Stimulated activated naive CD8-positive, alpha-beta T cell treated with anti-CD3 and anti-CD28 coated beads, Interleukin-15, Interleukin-2, amounts not matched to agents 100 ng/mL and 50 ng/mL, for 24 hours (primary cell): ENCODE data around the gene TTC28.

Source experiments
- H3K27ac Mint-ChIP-seq: one replicate; pipeline ENCODE4 v1.8.0; 2021; ENCODE audit warnings: mild to moderate bottlenecking, mixed read lengths
- H3K27me3 Mint-ChIP-seq: one replicate; pipeline ENCODE4 v1.8.0; 2021; ENCODE audit warnings: mixed read lengths
- H3K36me3 Mint-ChIP-seq: one replicate; pipeline ENCODE4 v1.8.0; 2021; ENCODE audit warnings: low read depth, mixed read lengths
- H3K4me1 Mint-ChIP-seq: one replicate; pipeline ENCODE4 v1.8.0; 2021; ENCODE audit warnings: low read depth, mixed read lengths
- H3K4me3 Mint-ChIP-seq: one replicate; pipeline ENCODE4 v1.8.0; 2021; ENCODE audit warnings: mild to moderate bottlenecking, mixed read lengths
- H3K9me3 Mint-ChIP-seq: one replicate; pipeline ENCODE4 v1.8.0; 2021; ENCODE audit warnings: mixed read lengths

TTC28 gene

DNA sequence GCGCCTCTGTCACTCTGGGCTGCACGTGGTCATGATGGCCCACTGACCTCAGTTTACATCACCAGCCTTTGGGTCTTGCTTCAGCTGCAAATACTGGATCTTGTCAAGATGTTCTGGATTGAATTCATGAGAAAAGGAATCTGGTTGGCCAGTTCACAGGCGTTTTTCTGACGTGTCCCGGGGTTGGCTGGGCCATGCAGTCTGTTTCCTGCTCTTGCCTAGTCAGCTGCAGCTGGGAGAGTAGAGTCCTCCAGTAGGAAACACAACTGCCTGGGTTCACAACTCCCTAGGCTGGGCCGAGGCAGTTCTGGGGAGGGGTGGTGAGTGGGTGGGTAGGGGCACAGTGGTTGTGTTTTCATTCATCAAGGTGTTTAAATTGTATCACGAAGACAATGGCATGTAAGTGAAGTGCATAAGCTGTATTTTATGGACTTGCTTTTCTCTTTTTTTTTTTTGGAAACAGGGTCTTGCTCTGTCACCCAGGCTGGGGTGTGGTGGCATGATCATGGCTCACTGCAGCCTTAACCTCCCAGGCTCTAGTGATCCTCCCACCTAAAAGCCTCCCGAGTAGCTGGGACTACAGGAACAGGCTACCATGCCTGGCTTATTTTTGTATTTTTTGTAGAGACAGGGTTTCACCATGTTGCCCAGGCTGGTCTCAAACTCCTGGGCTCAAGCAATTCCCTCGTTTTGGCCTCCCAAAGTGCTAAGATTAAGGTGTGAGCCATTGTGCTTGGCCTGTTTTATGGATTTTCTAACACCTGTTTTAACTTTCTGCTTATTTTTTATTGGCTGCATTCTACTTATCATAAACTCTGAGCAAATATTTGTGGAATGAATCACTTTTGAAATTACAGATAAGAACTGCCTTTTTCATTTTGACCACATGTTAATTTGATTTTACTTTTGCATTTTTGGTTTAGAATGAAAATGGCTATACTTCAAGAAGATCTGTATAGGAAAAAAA is 706.6 kb downstream of the TTC28 start:
- Mint-ChIP-seq H3K36me3 (peaks cover 6% of the 10 kb centered on the region), H3K9me3 (no peaks in the 10 kb centered on the region), H3K4me3 (no peak overlapping the region), H3K27ac (no peak overlapping the region), H3K27me3 (no peaks in the 10 kb centered on the region), H3K4me1 (no peaks in the 10 kb centered on the region)

DNA sequence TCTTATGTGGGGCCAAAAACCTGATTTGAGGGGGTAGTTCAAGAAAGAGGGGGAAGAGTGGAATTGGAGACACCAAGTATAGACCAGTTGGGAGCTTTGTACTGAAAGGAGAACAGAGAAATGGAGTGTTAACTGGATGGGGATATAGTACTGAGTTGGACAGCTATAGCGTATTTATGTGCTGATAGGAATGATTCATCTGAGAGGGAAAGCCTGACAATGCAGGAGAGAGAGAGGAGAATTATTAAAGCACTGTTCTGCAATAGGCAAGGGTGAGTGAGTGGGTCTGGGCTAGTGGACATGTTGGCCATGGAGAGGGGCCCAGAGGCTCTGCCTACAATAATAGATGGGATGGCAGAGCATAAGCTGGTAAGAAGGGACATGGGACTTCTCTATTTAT is 707.7 kb downstream of the TTC28 start:
- H3K9me3 Mint-ChIP-seq: no peaks in the 10 kb centered on the region
- no peaks in the 10 kb centered on the region for H3K27me3 Mint-ChIP-seq
- H3K4me1 Mint-ChIP-seq: no peaks in the 10 kb centered on the region
- H3K27ac Mint-ChIP-seq: no peak overlapping the region
- H3K4me3 Mint-ChIP-seq: no peak overlapping the region
- H3K36me3 Mint-ChIP-seq: peaks cover 6% of the 10 kb centered on the region

DNA sequence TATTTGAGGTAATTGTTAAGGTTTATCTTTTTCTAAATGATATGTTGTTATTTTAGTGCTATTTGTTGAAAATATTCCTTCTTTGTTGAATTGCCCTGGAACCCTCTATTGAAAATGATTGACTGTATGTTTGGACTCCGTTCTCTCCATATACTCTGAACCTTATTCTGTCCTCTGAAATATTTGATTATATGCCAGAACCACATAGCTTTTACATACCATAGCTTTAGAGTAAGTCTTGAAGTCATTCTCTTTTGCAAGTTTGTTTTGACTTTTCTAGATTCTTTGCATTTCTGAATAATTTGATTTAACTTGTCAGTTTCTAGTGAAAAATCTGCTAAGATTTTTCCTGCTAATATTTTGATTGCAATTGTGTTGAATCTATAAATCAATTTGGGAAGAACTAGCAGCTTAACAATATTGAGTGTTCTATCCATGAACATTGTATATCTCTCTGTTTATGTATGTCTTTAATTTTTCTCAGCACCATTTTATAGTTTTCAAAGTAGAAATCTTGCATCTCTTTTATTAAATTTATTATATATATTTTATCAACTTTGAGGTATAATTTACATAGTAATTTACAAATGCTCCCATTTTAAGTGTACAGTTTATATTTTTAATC is 708.9 kb downstream of the TTC28 start:
- Mint-ChIP-seq H3K36me3 (peaks cover 6% of the 10 kb centered on the region), H3K9me3 (no peaks in the 10 kb centered on the region), H3K27ac (no peak overlapping the region), H3K27me3 (no peaks in the 10 kb centered on the region), H3K4me3 (no peak overlapping the region), H3K4me1 (no peaks in the 10 kb centered on the region)

DNA sequence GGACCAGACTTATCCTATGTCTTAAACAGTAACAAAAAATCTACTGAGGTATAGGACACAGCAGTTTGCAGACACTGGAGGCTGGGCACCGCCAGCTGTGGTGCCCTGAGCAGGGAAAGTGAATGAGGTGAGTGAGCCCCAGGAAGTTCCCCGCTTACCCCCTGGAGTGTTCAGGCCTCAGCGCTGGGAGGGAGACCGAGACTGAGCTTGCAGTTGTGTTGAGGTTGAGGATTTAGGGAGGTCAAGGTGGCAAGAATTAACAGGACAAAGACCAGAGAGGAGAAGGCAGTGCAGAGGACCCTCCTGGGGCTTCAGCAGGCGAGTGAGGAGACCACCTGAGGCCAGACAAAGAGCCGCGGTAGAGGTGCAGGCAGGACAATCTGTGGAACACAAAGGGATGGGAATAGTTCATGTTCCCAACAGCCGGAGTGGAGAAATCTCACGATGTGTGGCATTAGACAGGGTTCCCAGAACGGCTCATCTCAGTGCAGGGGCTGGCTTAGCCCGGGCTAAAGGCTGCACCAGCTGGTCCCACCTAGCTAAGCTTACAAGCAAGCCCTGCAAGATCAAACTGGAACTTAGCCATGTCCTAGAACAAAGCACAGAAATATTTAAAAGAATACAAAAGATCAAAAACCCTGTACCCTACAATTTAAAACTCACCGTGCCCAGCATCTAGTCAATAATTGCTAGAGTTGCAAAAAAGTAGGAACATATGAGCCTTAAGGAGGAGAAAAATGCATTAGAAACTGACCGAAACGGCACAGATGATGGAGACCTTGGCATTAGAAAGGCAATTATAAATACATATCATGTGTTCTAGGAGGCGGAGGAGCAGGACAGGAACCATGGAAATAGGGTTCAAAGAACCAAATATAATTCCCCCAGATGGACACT is 713.2 kb downstream of the TTC28 start:
- no peaks in the 10 kb centered on the region for H3K36me3 Mint-ChIP-seq
- no peaks in the 10 kb centered on the region for H3K4me1 Mint-ChIP-seq
- H3K27ac Mint-ChIP-seq: no peak overlapping the region
- no peaks in the 10 kb centered on the region for H3K27me3 Mint-ChIP-seq
- no peaks in the 10 kb centered on the region for H3K9me3 Mint-ChIP-seq
- no peak overlapping the region for H3K4me3 Mint-ChIP-seq

DNA sequence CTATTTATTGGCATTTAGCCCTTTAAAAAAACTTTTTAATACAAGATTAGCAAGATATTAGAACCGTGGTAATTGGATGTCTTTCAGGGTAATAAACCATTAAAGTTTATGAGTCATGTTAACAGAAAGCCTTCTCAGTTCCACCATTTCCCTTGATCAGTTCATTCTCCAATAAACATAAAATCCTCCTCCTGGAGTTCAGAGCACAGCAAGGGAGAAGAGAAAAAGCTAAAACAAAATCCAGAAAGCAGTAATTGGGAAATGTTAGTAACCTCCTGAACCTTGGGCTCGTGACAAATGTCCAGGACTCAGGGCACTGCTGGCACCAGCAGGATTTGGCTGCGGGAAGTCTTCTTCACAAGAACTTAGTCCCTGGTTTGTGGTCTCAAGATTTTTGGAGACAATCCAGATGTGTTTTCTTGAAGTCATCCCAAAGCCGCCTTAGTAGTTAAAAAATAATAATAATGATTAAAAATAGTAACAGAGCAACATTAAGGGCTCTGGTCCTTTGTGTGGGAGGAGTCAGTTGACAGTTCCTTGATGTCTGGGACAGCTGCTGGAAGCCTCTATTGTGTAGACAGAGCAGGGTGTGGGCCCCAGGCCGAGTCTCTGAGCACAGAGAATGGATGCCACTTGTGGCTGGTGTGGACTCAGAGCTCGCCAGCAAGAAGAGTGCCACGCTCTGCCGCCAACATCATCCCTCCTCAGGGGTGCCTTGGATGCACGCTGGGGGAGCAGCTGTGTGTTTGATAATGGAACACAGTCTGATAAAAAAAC is 717.2 kb downstream of the TTC28 start:
- no peak overlapping the region for H3K4me3 Mint-ChIP-seq
- H3K36me3 Mint-ChIP-seq: no peaks in the 10 kb centered on the region
- no peaks in the 10 kb centered on the region for H3K9me3 Mint-ChIP-seq
- no peaks in the 10 kb centered on the region for H3K4me1 Mint-ChIP-seq
- H3K27me3 Mint-ChIP-seq: no peaks in the 10 kb centered on the region
- no peak overlapping the region for H3K27ac Mint-ChIP-seq

DNA sequence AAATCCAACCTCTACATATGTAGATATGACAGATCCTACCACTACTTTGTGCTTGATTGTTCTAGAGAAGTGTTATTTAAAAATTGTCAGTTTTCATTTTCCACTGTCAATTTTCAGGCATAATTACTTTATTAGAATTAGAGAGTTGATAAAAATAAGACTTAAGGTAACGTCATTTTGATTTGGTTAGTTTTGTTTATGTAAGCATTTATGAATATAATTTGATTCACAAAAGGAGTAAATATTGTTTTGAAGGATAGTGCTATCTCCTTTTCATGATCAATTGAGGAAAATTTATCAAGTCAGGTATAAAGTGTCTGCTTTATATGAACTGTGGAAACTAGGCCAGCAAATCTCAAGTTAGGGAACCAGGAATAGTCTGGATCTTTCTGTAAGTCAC is 718.0 kb downstream of the TTC28 start:
- H3K27me3 Mint-ChIP-seq: no peaks in the 10 kb centered on the region
- no peaks in the 10 kb centered on the region for H3K4me1 Mint-ChIP-seq
- H3K4me3 Mint-ChIP-seq: no peak overlapping the region
- no peaks in the 10 kb centered on the region for H3K36me3 Mint-ChIP-seq
- no peaks in the 10 kb centered on the region for H3K9me3 Mint-ChIP-seq
- H3K27ac Mint-ChIP-seq: no peak overlapping the region

DNA sequence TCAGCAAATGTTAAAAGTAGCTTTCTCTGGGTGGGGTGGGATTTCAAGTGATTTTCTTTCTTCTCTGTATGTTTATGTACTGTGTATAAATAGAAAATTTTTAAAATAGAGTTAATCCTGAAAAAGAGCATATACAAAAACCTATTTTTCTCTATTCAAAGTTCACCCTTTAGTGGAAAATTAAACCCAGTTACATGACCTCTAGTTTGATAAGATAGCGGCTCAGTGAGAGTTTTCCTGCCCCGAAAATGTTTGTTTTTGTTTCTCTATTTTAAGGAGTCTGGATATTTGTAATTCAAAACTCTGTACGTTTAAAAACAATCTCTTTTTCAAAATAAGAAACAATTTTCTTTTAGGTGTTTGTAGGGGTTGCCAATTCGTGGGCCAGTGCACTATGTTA is 718.5 kb downstream of the TTC28 start:
- Mint-ChIP-seq H3K9me3 (no peaks in the 10 kb centered on the region), H3K27ac (no peak overlapping the region), H3K27me3 (no peaks in the 10 kb centered on the region), H3K36me3 (no peaks in the 10 kb centered on the region), H3K4me1 (no peaks in the 10 kb centered on the region), H3K4me3 (no peak overlapping the region)

DNA sequence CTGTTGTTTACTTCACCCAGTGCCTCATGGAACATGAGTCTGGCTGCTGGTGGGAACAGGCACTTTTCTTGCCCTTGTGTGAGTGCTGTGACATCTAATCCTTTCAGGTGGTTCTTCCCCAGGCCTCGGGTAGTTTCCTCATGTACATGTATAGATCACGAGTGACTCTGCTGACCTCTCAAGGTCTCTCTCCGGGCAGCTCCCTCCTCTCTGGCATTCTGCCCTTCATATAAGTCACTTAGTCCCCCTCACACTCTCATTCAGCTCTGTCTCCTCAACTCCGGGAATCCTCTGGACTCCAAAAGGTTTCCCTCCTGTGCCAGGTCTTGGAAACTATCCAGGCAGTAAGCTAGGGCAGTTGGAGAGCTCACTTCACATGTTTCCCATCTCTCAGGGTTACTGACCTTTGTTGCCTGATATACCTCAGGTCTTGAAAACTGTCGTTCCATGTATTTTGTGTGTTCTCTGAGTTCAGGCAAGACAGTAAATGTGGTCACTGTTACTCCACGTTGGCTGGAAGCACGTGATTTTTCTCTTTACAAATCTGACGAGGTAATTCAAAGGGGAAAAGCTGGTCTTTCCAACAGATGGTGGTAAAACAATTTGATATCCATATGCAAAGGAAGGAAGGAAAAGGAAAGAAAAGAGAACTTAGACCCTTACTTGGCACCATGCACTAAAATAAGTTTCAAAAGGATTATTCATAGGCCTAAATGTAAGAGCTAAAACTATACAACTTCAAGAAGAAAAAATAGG is 720.1 kb downstream of the TTC28 start:
- Mint-ChIP-seq H3K36me3 (no peaks in the 10 kb centered on the region), H3K9me3 (no peaks in the 10 kb centered on the region), H3K4me3 (no peak overlapping the region), H3K4me1 (no peaks in the 10 kb centered on the region), H3K27ac (no peak overlapping the region), H3K27me3 (no peaks in the 10 kb centered on the region)

DNA sequence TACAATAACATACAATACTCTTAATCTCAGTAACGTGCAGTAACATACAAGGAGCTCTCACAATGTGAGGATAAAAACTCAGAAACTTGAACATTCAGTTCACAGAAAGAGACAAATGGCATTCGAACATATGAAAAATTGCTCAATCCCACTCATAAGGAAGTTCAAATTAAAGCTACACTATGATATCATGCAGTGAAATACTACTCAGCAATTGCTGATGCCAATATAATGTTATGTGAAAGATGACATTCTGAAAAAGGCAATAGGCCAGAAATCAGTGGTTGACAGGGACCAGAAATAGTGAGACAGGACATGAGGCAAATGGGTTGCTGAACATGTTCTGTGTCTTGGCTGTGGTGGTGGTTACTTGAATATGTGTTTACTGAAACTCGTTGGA is 726.9 kb downstream of the TTC28 start:
- H3K4me3 Mint-ChIP-seq: no peak overlapping the region
- H3K36me3 Mint-ChIP-seq: peaks cover 3% of the 10 kb centered on the region
- no peak overlapping the region for H3K27ac Mint-ChIP-seq
- no peaks in the 10 kb centered on the region for H3K4me1 Mint-ChIP-seq
- no peaks in the 10 kb centered on the region for H3K9me3 Mint-ChIP-seq
- H3K27me3 Mint-ChIP-seq: no peaks in the 10 kb centered on the region

DNA sequence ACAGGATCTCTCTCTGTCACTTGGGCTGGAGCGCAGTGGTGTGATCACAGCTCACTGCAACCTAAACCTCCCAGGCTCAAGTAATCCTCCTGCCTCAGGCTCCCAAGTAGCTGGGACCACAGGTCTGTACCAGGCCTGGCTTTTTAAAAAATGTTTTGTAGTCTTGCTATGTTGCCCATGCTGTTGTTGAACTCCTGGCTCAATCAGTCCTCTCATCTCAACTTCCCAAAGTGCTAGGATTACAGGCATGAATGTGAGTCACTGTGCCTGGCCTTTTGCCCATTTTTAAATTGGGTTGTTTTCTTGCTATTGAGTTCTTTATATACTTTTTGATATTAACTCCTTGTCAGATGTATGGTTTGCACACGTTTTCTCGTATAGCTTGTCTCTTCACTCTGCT is 727.5 kb downstream of the TTC28 start:
- no peak overlapping the region for H3K27ac Mint-ChIP-seq
- no peaks in the 10 kb centered on the region for H3K9me3 Mint-ChIP-seq
- H3K27me3 Mint-ChIP-seq: no peaks in the 10 kb centered on the region
- no peak overlapping the region for H3K4me3 Mint-ChIP-seq
- peaks cover 8% of the 10 kb centered on the region for H3K36me3 Mint-ChIP-seq
- H3K4me1 Mint-ChIP-seq: no peaks in the 10 kb centered on the region

DNA sequence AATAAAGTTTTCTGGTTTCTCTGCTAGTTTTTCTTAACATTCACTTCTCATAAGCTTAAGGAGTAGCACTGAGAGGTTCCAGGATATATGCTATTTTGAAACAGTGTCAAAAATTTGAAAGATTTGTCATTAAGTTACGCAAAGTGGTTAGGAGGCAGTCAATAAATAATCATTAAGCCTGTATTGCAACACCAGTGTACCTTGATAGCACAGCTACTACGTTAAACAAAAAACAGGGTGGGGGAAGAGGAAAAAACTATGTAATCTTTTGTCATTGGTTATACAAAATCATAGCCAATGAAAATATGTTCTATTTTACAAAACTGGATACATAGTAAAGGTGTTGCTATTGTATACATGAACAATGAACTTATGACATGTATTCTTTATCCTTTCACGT is 730.2 kb downstream of the TTC28 start:
- H3K27me3 Mint-ChIP-seq: no peaks in the 10 kb centered on the region
- peaks cover 10% of the 10 kb centered on the region for H3K36me3 Mint-ChIP-seq
- H3K27ac Mint-ChIP-seq: no peak overlapping the region
- H3K4me1 Mint-ChIP-seq: no peaks in the 10 kb centered on the region
- no peak overlapping the region for H3K4me3 Mint-ChIP-seq
- H3K9me3 Mint-ChIP-seq: no peaks in the 10 kb centered on the region

DNA sequence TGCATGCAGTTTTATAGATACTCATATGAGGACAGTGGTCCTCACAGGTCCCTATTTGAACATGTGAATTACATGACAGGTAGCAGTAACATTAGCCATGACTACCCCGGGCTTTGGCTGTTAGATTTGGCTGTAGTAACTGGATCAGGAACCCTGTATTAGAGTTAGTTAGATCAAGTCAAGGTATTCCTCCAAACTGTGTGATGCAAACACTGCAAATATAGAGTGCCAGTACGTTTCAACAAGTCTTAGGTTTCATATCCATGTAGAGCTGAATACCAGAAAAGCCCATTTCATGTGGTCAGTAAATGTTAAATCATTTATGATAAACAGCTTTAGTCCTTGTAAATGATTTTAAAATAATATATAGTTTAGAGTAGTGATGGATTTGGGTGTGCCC is 731.1 kb downstream of the TTC28 start:
- Mint-ChIP-seq H3K9me3 (no peaks in the 10 kb centered on the region), H3K27me3 (no peaks in the 10 kb centered on the region), H3K4me1 (no peaks in the 10 kb centered on the region), H3K36me3 (peaks cover 12% of the 10 kb centered on the region), H3K4me3 (no peak overlapping the region), H3K27ac (no peak overlapping the region)

DNA sequence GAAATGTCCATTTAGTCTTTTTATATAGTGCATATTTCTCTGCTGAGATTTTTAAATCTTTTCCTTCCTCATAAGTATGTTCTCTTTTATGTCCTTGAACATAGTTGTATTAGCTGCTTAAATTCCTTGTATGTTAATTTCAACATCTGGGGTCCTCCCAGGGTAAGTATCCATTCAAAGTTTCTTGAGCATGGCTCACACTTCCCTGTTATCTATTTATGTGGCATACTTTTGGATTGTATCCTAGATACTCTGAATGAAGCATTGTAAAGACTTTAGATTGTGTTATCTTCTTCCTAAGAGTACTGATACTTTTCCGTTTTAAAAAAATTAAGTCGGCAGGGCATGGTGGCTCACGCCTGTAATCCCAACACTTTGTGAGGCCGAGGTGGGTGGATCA is 732.2 kb downstream of the TTC28 start:
- peaks cover 14% of the 10 kb centered on the region for H3K36me3 Mint-ChIP-seq
- no peaks in the 10 kb centered on the region for H3K9me3 Mint-ChIP-seq
- no peak overlapping the region for H3K27ac Mint-ChIP-seq
- H3K27me3 Mint-ChIP-seq: no peaks in the 10 kb centered on the region
- no peak overlapping the region for H3K4me3 Mint-ChIP-seq
- H3K4me1 Mint-ChIP-seq: no peaks in the 10 kb centered on the region

DNA sequence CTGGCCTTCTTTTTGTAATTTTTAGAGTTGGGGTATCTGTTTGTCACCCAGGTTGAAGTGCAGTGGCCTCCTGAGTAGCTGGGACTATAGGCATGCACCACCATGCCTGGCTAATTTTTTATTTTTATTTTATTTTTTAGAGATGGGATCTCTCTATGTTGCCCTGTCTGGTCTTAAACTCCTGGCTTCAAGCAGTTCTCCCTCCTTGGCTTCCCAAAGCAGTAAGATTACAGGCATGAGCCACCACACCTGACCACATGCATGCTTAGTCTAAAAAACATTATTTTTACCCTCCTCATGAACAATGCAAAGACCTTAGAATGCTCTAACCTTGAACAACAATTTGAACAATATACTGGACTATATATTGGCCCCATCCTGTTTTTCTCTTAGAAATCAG is 738.5 kb downstream of the TTC28 start:
- Mint-ChIP-seq H3K4me1 (no peaks in the 10 kb centered on the region), H3K4me3 (no peak overlapping the region), H3K36me3 (peaks cover 4% of the 10 kb centered on the region), H3K27ac (no peak overlapping the region), H3K9me3 (no peaks in the 10 kb centered on the region), H3K27me3 (no peaks in the 10 kb centered on the region)
